GM10248 (cell line): Measurements from ENCODE around the gene C2CD4C.

Experiments used
- CTCF ChIA-PET: fragments of 300-600 bp; sonication (Branson Sonifier 250); formaldehyde crosslinking; extraction: SDS; loops from one replicate; lab custom pipeline; 2021; ENCODE audit warnings: antibody characterized with exemption; lab: Yijun Ruan, JAX
- POLR2A ChIA-PET: fragments of 350-650 bp; sonication (Branson Sonifier 250); formaldehyde crosslinking; extraction: SDS; loops from one replicate; lab custom pipeline; 2020; ENCODE audit warnings: antibody characterized with exemption; lab: Yijun Ruan, JAX
- DNase-seq: peaks from one replicate; pipeline ENCODE4 v3.0.0; 2012; ENCODE audit errors: extremely low spot score
- CTCF ChIP-seq: IDR thresholded peaks from 2 replicates; pipeline ENCODE4 v1.5.1; 2012; ENCODE audit warnings: mild to moderate bottlenecking, low read depth; ENCODE audit errors: extremely low read depth, missing control alignments, control extremely low read depth

C2CD4C gene

GRCh38 chr19:372306-372890 is 36.5 kb downstream of the C2CD4C start:
- no peak for TF ChIP-seq CTCF
- ChIA-PET CTCF (no interaction called here), POLR2A (no interaction called here)
- no peak for DNase-seq

GRCh38 chr19:371501-372168 is 37.3 kb downstream of the C2CD4C start:
- TF ChIP-seq CTCF, result no peak
- CTCF ChIA-PET, result interaction anchor here (0.9 kb wide), 1 partner anchor 139 kb away, joined by 3 read pairs; no protein-coding TSS in a partner anchor
- no peak for DNase-seq
- POLR2A ChIA-PET, result no interaction called here

GRCh38 chr19:370641-371330 is 38.2 kb downstream of the C2CD4C start:
- DNase-seq, result no peak
- POLR2A ChIA-PET, result no interaction called here
- CTCF ChIA-PET, result interaction anchor here (0.9 kb wide), 1 partner anchor 140 kb away, joined by 3 read pairs; no protein-coding TSS in a partner anchor
- TF ChIP-seq CTCF, result no peak

- ChIA-PET CTCF (no interaction called here), POLR2A (no interaction called here)
- no peak for DNase-seq
- no peak for TF ChIP-seq CTCF
These were observed 39.1 kb downstream of the C2CD4C start for GRCh38 chr19:369876-370275.

GRCh38 chr19:369256-369655 is 39.7 kb downstream of the C2CD4C start:
- ChIA-PET CTCF (no interaction called here), POLR2A (no interaction called here)
- no peak for DNase-seq
- no peak for TF ChIP-seq CTCF

- TF ChIP-seq CTCF, result no peak
- DNase-seq, result no peak
- ChIA-PET POLR2A (no interaction called here), CTCF (no interaction called here)
These were observed 40.3 kb downstream of the C2CD4C start for GRCh38 chr19:368630-369024.
